ENCODE measurements around the gene USP5.

Gene USP5

GRCh38 chr12:6830999-6831398, 21.0 kb upstream of the USP5 start:
- no peaks in the 10 kb centered on the region for H3K36me3 ChIP-seq (ENCODE audit: low read length)
- H4K20me1 ChIP-seq (ENCODE audit: low read depth, low read length): no peaks in the 10 kb centered on the region; the same call in 1 of the 2 replicates
- no peaks in the 10 kb centered on the region for H3K27me3 ChIP-seq (ENCODE audit: low read length)

GRCh38 chr12:6831450-6831995, 20.4 kb upstream of the USP5 start:
- no peaks in the 10 kb centered on the region for H3K36me3 ChIP-seq (ENCODE audit: low read length)
- H3F3A ChIP-seq (ENCODE audit: insufficient read depth): no peaks in the 10 kb centered on the region
- no peaks in the 10 kb centered on the region for H3K79me2 ChIP-seq (ENCODE audit: insufficient read depth, low read length)
- no peak overlapping the region for H3K9ac ChIP-seq (ENCODE audit: low read length)
- no peak for TF ChIP-seq EZH2phosphoT487 (conservative IDR thresholded peaks at IDR 0.05; ENCODE audit: low read length)
- TF ChIP-seq, protein P1, sequence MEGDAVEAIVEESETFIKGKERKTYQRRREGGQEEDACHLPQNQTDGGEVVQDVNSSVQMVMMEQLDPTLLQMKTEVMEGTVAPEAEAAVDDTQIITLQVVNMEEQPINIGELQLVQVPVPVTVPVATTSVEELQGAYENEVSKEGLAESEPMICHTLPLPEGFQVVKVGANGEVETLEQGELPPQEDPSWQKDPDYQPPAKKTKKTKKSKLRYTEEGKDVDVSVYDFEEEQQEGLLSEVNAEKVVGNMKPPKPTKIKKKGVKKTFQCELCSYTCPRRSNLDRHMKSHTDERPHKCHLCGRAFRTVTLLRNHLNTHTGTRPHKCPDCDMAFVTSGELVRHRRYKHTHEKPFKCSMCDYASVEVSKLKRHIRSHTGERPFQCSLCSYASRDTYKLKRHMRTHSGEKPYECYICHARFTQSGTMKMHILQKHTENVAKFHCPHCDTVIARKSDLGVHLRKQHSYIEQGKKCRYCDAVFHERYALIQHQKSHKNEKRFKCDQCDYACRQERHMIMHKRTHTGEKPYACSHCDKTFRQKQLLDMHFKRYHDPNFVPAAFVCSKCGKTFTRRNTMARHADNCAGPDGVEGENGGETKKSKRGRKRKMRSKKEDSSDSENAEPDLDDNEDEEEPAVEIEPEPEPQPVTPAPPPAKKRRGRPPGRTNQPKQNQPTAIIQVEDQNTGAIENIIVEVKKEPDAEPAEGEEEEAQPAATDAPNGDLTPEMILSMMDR (IDR thresholded peaks at IDR 0.05; ENCODE audit: insufficient read depth, low read length, poor library complexity, severe bottlenecking): no peak
- H3K4me2 ChIP-seq (ENCODE audit: low read depth, low read length, poor library complexity, severe bottlenecking): no peak overlapping the region
- H3K9me3 ChIP-seq (ENCODE audit: insufficient read depth, low read length): no peaks in the 10 kb centered on the region
- H2AFZ ChIP-seq (ENCODE audit: low read depth, low read length, severe bottlenecking): no peak overlapping the region
- no peak overlapping the region for H3K4me3 ChIP-seq (ENCODE audit: insufficient read depth, low read length, poor library complexity, severe bottlenecking)
- H3K9me2 ChIP-seq (replicated peaks; ENCODE audit: insufficient read depth, low read length): no peaks in the 10 kb centered on the region
- H4K20me1 ChIP-seq (ENCODE audit: low read depth, low read length): no peaks in the 10 kb centered on the region; the same call in 1 of the 2 replicates
- H3K27me3 ChIP-seq (ENCODE audit: low read length): no peaks in the 10 kb centered on the region
- H3K27ac ChIP-seq (ENCODE audit: low read depth, low read length): no peak overlapping the region

More at GRCh38 chr12:6830999-6831398, 21.0 kb upstream of the USP5 start:
- H3K9me3 ChIP-seq (ENCODE audit: insufficient read depth, low read length): no peaks in the 10 kb centered on the region
- H3F3A ChIP-seq (ENCODE audit: insufficient read depth): no peaks in the 10 kb centered on the region
- H3K4me3 ChIP-seq (ENCODE audit: insufficient read depth, low read length, poor library complexity, severe bottlenecking): no peak overlapping the region
- TF ChIP-seq, protein P1 (IDR thresholded peaks at IDR 0.05; ENCODE audit: insufficient read depth, low read length, poor library complexity, severe bottlenecking): no peak
- TF ChIP-seq EZH2phosphoT487 (conservative IDR thresholded peaks at IDR 0.05; ENCODE audit: low read length): no peak
- no peak overlapping the region for H2AFZ ChIP-seq (ENCODE audit: low read depth, low read length, severe bottlenecking)
- no peaks in the 10 kb centered on the region for H3K79me2 ChIP-seq (ENCODE audit: insufficient read depth, low read length)
- no peaks in the 10 kb centered on the region for H3K9me2 ChIP-seq (replicated peaks; ENCODE audit: insufficient read depth, low read length)
- H3K27ac ChIP-seq (ENCODE audit: low read depth, low read length): no peak overlapping the region
- no peak overlapping the region for H3K9ac ChIP-seq (ENCODE audit: low read length)
- H3K4me2 ChIP-seq (ENCODE audit: low read depth, low read length, poor library complexity, severe bottlenecking): no peak overlapping the region

DNA sequence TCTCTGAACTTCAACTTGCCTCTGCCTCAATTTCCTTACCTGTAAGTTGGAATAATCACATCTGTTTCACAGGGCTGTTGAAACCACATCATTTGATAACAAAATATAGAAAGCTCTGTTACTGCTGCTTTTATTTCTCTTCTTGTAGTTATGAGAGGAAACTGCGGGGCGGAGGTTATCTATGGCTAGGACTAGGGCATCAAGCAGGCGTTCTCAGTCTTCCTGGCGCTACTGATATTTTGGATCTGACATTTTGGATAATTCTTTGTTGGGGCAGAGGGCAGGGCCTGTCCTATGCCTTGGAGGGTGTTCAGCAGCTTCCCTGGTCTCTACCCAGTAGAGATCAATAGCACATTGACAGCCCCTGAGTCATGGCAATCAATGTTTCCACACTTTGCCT, 19.8 kb upstream of the USP5 start:
- Histone ChIP-seq H3K4me2 (ENCODE audit: low read depth, low read length, poor library complexity, severe bottlenecking) (no peak overlapping the region), H3K27me3 (ENCODE audit: low read length) (no peaks in the 10 kb centered on the region), H3K9me2 (replicated peaks; ENCODE audit: insufficient read depth, low read length) (no peaks in the 10 kb centered on the region), H3K27ac (ENCODE audit: low read depth, low read length) (no peak overlapping the region), H3K79me2 (ENCODE audit: insufficient read depth, low read length) (no peaks in the 10 kb centered on the region), H4K20me1 (ENCODE audit: low read depth, low read length) (no peaks in the 10 kb centered on the region; the same call in 1 of the 2 replicates), H3F3A (ENCODE audit: insufficient read depth) (no peaks in the 10 kb centered on the region), H2AFZ (ENCODE audit: low read depth, low read length, severe bottlenecking) (no peak overlapping the region), H3K4me3 (ENCODE audit: insufficient read depth, low read length, poor library complexity, severe bottlenecking) (no peak overlapping the region), H3K36me3 (ENCODE audit: low read length) (no peaks in the 10 kb centered on the region), H3K9ac (ENCODE audit: low read length) (no peak overlapping the region), H3K9me3 (ENCODE audit: insufficient read depth, low read length) (no peaks in the 10 kb centered on the region)
- TF ChIP-seq, protein P1 (IDR thresholded peaks at IDR 0.05; ENCODE audit: insufficient read depth, low read length, poor library complexity, severe bottlenecking): no peak
- TF ChIP-seq EZH2phosphoT487 (conservative IDR thresholded peaks at IDR 0.05; ENCODE audit: low read length): no peak
